CD4-positive, alpha-beta T cell treated with Interleukin-15 for 1 hour (primary cell): Measurements from ENCODE around the gene SNRNP70.
"Not testable (repeated sequence)": the region's sequence is repeated elsewhere in the genome, so short reads cannot be mapped to it uniquely, and the experiment has no call there.

Experiments
- DNase-seq: peaks from one replicate; pipeline ENCODE4 v3.0.0-alpha.2; 2020

The SNRNP70 gene

DNA sequence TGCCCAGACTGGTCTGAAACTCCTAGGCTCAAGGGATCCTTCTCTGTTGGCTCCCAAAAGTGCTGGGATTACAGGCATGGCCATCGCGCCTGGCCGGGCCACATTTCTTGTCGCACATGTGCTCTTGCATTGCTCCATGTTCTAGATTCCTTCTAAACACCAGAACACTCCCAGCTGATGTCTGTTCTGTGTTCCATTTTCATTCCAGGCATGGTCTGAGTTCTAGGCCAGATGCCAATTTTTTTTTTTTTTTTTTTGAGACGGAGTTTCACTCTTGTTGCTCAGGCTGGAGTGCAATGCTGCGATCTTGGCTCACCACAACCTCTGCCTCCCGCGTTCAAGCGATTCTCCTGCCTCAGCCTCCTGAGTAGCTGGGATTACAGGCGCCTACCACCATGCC, 36.6 kb downstream of the SNRNP70 start:
- DNase-seq = not testable (repeated sequence)

DNA sequence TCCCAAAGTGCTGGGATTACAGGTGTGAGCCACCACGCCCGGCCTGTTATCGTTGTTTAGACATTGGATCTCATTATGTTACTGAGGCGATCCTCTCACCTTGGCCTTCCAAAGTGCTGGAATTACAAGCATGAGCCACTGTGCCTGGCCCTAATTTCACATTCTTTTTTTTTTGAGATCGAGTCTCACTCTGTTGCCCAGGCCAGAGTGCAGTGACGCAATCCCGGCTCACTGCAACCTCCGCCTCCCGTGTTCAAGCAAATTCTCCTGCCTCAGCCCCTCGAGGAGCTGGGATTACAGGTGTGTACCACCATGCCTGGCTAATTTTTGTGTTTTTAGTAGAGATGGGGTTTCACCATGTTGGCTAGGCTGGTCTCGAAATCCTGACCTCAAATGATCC, 38.0 kb downstream of the SNRNP70 start:
- not testable (repeated sequence) for DNase-seq

DNA sequence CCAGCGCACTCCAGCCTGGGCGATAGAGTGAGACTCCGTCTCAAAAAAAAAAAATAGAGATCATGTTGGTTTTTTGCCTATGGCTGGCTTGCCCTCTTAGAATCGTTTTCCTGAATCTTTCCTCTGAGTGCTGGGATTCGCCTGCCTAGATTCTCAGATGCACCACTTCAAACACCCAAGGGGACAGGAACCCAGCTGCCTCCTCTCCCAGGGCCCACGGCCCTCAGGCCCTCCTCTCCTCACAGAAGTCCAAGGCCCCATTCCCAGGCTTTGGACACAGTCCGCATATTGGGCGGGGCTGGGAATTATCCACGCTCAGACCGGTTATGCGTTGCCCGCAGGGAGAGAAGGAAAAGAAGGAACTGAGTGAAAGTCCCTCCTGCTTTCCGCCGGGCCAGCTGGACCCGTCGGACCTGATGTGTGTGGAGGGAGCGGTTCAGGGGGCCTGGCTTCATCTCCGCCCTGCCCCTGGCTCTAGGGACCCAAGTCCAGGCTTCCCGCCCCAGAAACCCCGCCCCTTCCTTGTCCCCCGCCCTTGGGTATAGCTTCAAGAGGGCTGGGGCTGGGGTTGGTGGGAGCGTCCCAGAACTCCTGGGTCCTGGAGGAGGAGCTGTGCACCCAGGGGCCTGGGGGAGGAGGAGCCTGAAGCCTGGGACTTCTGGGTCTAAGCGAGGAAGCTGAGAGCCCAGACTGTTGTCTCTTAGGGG, 39.9 kb downstream of the SNRNP70 start:
- DNase-seq = no peak

DNA sequence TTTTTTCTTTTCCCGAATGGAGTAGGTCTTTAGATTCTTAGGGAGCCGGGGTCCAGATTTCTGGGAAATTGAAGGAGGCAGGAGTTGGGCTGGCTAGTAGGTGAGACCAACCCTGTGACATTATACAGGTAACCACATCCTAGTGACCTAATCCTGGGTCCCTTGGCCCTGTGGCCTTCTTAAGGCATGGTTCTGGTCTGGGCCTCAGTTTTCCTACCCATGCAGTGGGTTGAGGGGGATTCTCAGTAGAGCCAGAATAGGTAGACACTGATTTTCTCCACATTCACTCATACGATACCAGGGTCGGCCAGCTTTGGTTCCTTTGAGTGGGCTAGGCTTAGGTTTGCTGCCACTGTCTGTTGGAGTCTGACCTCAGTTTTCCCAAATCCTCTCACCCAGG, 41.3 kb downstream of the SNRNP70 start:
- DNase-seq = no peak

DNA sequence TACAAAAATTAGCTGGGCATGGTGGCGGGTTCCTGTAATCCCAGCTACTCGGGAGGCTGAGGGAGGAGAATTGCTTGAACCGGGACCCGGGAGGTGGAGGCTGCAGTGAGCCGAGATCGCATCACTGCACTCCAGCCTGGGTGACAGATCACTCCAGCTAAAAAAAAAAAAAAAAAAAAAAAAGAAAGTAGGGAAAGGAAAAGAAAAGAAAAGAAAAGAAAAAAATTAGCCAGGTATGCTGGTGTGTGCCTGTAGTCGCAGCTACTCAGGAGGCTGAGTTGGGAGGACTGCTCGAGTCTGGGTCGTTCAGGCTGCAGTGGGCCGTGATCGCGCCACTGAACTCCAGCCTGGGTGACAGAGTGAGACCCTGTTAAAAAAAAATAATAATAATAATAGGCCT, 42.0 kb downstream of the SNRNP70 start:
- not testable (repeated sequence) for DNase-seq

DNA sequence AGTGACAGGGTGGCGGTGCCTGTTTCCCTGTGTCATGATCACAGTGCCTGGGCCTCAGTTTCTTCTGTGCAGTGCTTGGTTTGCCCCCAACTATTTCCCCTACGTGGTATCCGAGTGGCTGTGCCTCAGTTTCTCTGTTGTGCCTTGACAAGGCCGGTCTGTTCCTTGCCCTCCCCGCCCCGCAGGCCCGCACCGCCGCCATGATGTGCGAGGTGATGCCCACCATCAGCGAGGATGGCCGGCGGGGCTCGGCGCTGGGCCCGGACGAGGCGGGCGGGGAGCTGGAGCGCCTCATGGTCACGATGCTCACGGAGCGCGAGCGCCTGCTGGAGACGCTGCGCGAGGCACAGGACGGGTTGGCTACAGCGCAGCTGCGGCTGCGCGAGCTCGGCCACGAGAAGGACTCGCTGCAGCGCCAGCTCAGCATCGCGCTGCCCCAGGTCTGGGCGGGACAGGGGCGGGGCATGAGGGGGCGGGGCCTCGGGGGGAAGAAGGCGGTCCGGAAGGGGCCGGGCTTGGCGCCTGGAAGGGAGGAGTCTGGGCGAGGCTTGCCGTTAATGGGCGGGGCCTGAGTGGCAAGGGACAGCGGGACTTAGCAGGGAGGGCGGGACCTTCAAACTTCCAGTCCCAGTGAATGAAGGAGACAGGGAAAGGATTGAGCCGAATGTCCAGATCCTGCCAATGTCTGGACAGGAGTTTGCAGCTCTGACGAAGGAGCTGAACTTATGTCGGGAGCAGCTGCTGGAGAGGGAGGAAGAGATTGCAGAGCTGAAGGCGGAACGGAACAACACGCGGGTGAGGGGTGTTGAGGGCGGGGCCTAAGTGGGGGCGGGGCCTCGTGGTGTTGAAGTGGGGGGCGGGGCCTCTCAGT, 42.7 kb downstream of the SNRNP70 start:
- peak; percentile 95 for DNase-seq

DNA sequence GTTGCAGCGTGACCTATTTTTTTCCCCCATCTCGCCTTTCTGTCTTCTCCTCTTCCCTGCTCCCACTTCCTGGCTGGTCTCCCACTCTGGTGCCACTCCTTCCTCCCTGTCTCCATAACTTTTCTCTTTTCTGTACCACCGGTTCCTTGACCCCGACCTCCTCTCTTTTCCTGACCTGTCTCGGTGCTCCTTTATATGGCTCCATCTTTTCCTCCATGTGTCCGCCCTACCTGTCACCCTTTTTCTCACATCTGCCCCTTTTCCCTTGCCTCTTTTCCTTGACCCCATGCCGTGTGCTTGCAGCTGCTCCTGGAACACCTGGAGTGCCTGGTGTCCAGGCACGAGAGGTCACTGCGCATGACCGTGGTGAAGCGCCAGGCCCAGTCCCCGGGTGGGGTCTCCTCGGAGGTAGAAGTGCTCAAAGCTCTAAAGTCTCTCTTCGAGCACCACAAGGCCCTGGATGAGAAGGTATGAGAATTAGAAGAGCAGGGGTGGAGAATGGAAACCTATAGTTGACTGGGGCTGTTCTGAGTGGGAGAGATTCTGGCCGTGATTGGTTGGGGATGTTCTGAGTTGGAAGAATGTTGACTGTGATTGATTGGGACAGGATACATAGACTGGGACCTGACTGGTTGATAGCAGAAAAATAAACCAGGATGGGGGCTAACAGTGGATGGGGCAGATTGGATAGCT, 43.4 kb downstream of the SNRNP70 start:
- DNase-seq = no peak

DNA sequence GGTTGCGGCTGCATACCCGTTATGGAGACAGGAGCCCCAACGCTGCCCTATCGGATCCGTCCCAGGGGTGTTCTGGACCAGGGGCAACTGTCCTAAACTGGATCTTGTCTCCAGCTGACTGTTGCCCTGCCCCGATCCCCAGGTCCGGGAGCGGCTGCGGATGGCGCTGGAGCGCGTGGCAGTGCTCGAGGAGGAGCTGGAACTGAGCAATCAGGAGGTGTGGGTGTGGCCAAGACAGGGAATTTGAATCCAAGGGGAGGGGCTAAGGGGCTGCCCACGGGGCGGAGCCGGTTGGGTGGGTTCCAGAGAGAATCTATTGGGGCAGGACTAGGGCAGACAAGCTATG, 44.0 kb downstream of the SNRNP70 start:
- DNase-seq = no peak

DNA sequence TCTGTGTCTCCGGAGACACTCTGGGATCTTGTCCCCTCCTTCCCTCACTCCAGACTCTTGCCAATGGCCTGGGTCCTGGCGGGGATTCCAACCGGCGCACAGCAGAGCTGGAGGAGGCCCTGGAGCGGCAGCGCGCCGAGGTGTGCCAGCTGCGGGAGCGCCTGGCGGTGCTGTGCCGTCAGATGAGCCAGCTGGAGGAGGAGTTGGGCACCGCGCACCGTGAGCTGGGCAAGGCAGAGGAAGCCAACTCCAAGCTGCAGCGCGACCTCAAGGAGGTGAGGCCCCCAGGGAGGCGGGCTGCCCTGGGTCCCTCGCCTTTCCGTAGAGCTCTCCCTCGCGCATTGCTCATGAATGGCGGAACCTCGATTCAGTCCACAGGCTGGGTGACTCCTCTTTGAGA, 45.1 kb downstream of the SNRNP70 start:
- no peak for DNase-seq

DNA sequence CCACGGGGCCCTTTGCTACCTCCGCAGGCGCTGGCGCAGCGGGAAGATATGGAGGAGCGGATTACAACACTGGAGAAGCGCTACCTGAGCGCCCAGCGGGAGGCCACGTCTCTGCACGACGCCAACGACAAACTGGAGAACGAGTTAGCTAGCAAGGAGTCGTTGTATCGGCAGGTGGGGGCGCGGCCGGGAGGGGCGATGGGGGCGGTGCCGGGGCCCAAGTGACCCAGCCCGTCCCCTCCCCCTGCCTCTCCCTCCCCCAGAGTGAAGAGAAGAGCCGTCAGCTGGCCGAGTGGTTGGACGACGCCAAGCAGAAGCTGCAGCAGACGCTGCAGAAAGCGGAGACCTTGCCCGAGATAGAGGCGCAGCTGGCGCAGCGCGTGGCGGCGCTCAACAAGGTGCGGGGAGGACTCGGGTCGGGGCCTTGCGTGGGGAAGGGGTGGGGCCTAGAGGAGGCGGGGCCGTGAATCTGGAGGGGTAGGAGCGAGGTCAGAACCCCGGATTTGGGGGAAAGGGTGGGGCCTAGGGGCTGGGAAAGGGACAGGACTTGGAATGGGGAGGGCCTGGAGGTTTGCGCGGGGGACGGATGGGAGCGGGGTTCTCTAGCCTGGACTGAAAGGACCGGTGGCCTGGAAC, 47.8 kb downstream of the SNRNP70 start:
- peak; percentile 34 for DNase-seq

DNA sequence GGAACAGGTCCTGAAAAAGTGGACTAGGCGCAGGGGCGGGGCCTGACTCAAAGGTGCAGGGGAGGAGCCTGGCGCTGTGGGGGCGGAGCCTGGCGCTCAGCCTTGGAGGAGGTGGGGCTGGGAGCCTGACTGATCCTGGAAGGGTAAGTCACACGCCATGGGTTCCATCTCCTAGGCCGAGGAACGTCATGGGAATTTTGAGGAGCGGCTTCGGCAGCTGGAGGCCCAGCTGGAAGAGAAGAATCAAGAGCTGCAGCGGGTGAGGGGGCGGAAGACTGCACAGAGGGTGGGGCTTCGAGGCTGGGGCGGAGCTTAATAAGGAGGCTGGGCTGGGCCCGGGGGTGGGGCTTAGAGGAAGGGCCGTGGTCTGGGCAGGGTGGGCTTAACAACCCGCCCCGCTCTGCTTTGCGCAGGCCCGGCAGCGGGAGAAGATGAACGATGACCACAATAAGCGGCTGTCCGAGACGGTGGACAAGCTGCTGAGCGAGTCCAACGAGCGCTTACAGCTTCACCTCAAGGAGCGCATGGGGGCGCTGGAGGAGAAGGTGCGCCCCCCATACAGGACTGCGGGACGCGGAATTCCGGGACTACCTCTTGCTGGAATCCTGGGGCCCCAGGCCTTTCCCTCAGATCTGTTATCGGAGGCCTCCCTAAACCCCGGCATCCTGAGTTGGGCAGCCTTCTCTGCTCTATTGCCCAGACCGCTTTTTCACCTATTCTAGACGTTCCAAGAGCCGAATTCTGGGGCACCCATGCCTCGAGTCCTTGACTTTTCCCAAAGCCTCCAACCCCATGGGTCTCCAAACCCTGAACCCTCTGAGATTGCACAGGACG, 48.6 kb downstream of the SNRNP70 start:
- DNase-seq = peak; percentile 39

DNA sequence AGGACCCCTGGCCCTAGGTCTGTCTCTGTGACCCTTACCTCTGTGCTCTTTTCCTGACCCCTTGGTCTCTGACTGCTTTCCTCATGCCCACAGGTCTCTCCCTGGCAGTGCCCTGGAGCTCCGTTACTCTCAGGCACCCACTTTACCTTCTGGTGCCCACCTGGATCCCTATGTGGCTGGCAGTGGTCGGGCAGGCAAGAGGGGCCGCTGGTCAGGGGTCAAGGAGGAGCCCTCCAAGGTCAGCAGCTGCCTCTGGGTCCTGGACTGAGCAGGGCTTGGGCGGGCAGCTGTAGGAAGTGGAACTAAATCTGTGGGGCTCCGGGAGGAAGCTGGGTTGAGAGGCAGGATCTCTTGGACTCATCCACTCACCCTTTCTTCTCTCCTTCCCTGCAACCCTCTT, 50.4 kb downstream of the SNRNP70 start:
- no peak for DNase-seq

DNA sequence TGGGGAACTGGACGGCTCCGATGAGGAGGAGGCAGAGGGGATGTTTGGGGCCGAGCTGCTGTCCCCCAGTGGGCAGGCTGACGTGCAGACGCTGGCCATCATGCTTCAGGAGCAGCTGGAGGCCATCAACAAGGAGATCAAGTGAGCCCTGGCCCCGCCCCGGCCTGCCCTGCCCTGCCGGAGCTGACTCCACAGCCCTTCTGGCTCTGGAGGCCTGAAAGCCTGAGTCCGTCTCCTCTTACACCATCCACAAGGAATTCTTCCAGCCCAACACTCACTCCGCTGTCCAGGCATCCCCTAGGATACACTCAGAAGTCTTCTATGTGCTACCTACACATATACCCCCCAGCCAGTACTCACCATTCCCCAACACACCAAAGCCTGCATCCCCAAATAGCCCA, 51.5 kb downstream of the SNRNP70 start:
- DNase-seq = no peak

DNA sequence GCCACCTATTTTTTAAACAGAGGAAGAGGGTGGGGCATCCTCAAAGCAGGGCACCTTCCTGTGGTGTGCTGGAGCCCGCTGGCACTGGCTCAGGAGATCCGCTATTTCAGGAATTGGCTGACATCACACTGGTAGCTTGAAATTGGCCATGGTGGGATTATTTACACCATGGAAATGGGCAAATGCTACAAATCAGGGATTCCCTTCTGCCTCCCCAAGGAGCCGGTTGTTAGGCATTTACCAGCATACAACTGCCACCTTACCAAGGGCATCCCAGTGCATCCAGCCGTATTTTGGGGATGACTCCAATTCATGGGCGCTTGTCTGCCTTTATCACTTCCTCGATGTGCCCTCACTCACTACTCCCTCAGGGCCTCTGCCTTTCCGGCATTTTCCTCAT, 55.7 kb downstream of the SNRNP70 start:
- DNase-seq = no peak

DNA sequence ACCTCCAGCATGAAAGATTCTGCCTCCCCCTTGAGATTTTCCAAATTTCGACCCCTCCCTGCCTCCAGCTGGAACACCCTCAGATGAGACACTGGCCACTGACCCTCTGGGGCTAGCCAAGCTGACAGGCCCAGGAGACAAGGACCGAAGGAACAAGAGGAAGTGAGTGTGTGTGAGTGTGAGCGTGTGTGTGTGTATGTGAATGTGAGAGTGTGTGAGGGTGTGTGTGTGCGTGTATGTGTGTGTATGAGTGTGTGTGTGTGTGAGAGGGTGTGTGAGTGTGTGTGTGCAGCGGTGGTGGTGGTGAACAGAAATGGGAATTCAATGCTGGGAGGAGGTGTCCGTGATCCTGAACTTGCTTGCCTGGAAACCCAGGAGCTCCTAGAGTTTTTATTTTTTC, 56.1 kb downstream of the SNRNP70 start:
- no peak for DNase-seq

DNA sequence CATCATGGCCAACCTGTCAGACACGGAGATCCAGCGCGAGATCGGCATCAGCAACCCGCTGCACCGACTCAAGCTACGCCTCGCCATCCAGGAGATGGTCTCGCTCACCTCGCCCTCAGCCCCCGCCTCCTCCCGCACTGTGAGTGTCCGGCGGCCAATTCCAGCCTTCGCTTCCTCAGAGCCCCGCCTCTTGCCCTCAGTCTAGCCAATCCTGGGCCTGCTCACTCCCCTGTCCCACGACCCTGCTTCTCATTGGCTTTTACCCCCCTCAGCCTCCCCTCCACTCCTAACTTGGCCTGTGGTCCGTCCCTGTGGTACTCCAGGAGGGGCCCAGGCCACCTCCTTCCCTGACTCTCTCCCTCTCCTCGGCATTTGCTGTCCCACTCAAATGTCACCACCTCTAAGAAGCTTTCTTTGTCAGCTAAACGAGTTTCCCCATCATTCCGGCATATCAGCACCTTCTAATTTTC, 57.6 kb downstream of the SNRNP70 start:
- peak; percentile 72 for DNase-seq

DNA sequence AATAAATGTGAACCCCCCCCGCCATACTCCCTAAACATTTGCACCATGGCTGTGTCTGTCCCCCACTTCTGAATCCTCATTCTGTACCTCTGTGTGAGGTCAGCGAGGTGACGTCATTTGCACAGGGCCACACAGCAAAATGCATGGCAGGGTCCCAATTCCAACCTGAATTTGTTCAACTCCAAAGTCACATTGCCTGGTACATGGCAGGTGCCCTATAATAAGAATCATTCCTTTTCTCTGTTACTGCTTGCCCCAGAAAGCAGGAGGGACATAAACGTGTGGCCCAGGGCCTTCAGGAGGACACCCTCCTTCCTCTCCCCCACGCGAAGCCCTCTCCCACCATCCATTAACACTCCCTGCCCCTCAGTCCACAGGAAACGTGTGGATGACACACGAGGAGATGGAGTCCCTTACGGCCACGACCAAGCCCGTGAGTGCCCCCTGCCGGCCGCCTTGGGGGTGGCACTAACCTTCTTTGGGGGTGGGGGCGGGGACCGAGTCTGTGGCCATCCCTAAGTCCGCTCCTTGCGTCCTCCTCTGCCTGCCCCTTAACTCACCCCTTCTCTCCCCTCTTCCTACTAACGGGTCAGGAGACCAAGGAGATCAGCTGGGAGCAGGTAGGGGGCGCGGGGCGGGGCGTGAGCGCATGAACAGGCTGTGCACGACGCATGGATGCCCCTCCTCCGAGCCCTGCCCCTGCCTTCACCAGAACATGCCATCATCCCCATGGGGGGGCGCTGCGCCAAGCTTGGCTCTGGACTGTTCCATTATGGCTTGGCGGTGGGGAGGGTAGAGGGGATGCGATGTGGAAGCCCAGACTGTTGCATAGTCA, 60.5 kb downstream of the SNRNP70 start:
- peak; percentile 64 for DNase-seq

DNA sequence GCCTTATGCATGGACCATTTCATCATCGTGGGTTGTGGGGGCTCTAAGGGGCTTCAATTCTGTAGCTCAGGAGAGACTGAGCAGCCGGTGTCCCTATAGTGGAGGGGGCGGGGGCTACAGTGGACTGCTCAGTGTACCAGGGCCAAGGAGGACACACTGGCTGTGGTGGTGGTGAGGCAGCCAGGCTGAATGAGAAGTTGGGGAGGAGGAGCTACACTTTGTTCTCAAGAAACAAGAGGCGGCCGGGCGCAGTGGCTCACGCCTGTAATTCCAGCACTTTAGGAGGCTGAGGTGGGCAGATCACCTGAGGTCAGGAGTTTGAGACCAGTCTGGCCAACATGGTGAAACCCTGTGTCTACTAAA, 61.1 kb downstream of the SNRNP70 start:
- not testable (repeated sequence) for DNase-seq

DNA sequence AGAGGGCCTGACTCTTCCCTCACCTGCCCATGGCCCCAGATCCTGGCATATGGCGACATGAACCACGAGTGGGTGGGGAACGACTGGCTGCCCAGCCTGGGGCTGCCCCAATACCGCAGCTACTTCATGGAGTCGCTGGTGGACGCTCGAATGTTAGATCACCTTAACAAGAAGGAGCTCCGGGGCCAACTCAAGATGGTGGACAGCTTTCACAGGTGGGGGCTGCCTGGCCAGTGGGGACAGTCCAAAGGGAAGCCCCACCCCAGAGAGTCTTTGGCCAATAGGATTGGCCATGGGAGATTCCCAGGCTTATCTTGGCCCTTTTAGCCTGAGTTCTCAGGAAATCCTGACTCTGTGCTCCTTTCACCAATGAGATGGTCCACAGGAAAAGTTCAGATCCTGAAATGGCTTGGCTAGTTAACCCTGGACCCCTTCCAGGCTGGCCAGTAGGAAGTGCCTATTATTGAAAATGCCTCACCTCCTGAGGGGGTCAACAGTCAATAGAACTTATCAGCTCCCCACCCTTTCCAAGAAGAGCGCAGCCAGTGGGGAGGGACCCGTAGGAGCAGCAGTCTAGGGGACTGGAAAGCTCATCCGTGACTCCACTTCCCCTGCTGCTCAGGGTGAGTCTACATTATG, 62.9 kb downstream of the SNRNP70 start:
- no peak for DNase-seq

DNA sequence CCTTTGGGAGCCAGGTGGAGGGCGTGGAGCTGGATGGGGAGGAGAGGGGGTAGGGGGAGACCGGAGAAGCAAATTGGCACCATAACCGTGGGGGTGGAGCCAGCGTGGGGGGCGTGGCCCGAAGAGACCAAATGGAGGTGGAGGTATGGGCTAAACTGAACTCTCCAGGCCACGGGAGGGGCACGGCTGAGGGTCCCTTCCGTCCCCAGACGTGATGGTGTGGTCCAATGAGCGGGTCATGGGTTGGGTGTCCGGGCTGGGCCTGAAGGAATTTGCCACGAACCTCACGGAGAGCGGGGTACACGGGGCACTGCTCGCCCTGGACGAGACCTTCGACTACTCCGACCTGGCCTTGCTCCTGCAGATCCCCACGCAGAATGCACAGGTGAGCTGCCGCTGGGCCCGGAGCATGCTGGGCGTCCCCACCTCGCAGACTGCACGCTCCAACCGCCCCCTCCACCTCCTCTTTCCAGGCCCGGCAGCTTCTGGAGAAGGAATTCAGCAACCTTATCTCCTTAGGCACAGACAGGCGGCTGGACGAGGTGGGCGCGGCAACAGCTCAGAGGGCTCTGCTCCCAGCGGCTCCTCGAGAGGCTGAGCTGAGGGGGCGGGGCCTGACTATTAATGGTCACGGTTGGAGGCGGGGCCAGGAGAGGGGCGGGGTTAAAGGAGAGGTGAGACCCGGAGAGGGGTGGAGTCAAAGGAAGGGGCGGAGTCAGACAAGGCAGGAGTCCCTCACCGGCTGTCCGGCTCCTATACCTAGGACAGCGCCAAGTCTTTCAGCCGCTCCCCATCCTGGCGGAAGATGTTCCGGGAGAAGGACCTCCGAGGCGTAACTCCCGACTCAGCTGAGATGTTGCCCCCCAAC, 63.8 kb downstream of the SNRNP70 start:
- DNase-seq = peak; percentile 85
